Measurements from ENCODE around the gene SELENOP. TPM values are rescaled to one million over a fixed set of nuclear protein-coding genes. Genes with fewer than 3 reads are reported as not detected.

SELENOP gene
- total and polyA plus RNA-seq, 9 of the 15 experiments (the other 6 are each of a cell fraction or from before 2014, with no cell fraction given): 3.2 to 6.3 (median 4.5) TPM

DNA sequence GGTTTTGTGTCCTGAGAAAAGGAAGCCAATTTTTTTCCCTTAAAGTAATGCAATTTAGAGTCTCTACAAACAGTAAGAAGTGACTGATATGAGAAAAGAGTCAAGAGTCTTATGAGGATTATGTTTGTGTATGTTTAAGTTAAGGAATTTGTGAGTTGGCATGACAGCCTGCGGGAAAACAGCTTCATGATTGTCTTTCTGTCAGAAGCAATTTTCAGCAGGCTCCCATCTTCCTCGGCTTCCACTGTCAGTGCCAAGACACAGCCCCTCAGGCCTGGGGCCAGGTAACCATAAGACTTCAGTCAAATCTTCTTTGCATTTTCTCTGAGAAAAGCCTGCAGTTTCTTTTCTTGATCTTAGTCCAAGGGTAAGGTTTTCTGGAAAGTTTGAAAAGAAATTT, 17.0 kb upstream of the SELENOP start:
- 10% methylated on average over 2 of the region's 2 CpGs for WGBS (ENCODE audit: insufficient coverage, low coverage, missing lambda C conversion rate)
- Histone ChIP-seq H2AFZ (ENCODE audit: low read depth, low read length) (no peak overlapping the region), H3K4me1 (replicated peaks in 1 of 2; ENCODE audit: control insufficient read depth in 2 of 2, insufficient read depth in 2 of 2, low read length in 2 of 2) (no peaks in the 10 kb centered on the region; a peak in 2 of 5 replicates), H3K79me2 (ENCODE audit: control insufficient read depth, insufficient read depth, low read length) (no peaks in the 10 kb centered on the region), H3K27ac (ENCODE audit: extremely low read depth, low read depth, low read length) (no peak overlapping the region), H4K20me1 (replicated peaks; ENCODE audit: control insufficient read depth, insufficient read depth, low read length) (no peaks in the 10 kb centered on the region), H3K4me2 (ENCODE audit: insufficient read depth, low read length) (no peak overlapping the region), H3K27me3 (ENCODE audit: control insufficient read depth in 2 of 2, insufficient read depth in 2 of 2, low read length in 2 of 2) (no peaks in the 10 kb centered on the region), H3K36me3 (ENCODE audit: control insufficient read depth, insufficient read depth, low read length) (no peaks in the 10 kb centered on the region), H3K9ac (ENCODE audit: insufficient read depth in 1 of 2, low read depth in 2 of 2, low read length in 2 of 2) (no peak overlapping the region), H3K9me1 (ENCODE audit: control insufficient read depth, insufficient read depth, low read length) (no peaks in the 10 kb centered on the region), H3K4me3 (no peak overlapping the region), H3K9me3 (replicated peaks; ENCODE audit: control insufficient read depth, insufficient read depth, low read depth, low read length) (no peaks in the 10 kb centered on the region)
- no TSS peak for BruUV-seq (replicated peaks)
- in situ Hi-C loops (cut with MboI): no loop called here
- CTCF ChIA-PET (ENCODE audit: low intra/inter-chr PET ratio): no interaction called here
- intact Hi-C loops (cut with micrococcal nuclease): no loop called here
- POLR2A ChIA-PET: no interaction called here
- no peak for ATAC-seq
- FAIRE-seq: no peak
- no peak for DNase-seq (ENCODE audit: extremely low read depth in 1 of 4, low spot score in 3 of 4)
- TF ChIP-seq FOXM1 (IDR thresholded peaks at IDR 0.05; ENCODE audit: low read depth): no peak
- no peak for TF ChIP-seq FOXM1 (CRISPR knock-in tag; IDR thresholded peaks at IDR 0.05; ENCODE audit: low read depth)
- TF ChIP-seq, protein P1, sequence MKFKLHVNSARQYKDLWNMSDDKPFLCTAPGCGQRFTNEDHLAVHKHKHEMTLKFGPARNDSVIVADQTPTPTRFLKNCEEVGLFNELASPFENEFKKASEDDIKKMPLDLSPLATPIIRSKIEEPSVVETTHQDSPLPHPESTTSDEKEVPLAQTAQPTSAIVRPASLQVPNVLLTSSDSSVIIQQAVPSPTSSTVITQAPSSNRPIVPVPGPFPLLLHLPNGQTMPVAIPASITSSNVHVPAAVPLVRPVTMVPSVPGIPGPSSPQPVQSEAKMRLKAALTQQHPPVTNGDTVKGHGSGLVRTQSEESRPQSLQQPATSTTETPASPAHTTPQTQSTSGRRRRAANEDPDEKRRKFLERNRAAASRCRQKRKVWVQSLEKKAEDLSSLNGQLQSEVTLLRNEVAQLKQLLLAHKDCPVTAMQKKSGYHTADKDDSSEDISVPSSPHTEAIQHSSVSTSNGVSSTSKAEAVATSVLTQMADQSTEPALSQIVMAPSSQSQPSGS (CRISPR knock-in tag; IDR thresholded peaks at IDR 0.05): no peak
- no peak for TF ChIP-seq ESRRA (IDR thresholded peaks at IDR 0.05; ENCODE audit: borderline replicate concordance, low read depth)

Measured in K562 (cell line).